ENCODE data around the gene ZYX. TPM values are rescaled to one million over a fixed set of nuclear protein-coding genes. Genes with fewer than 3 reads are reported as not detected.

The ZYX gene
- total RNA-seq, 1 donor from 2014 or later, result 344 TPM

GRCh38 chr7:143362131-143363015 lies 18.8 kb upstream of the ZYX start, which contains the start of gene FAM131B:
Gene FAM131B, minus strand, starts transcription at chr7:143362713. Its CDS starts 110 bp downstream, at chr7:143362603.
- DNase-seq (ENCODE audit: extremely low read depth, low read depth, low spot score), result no peak

DNA sequence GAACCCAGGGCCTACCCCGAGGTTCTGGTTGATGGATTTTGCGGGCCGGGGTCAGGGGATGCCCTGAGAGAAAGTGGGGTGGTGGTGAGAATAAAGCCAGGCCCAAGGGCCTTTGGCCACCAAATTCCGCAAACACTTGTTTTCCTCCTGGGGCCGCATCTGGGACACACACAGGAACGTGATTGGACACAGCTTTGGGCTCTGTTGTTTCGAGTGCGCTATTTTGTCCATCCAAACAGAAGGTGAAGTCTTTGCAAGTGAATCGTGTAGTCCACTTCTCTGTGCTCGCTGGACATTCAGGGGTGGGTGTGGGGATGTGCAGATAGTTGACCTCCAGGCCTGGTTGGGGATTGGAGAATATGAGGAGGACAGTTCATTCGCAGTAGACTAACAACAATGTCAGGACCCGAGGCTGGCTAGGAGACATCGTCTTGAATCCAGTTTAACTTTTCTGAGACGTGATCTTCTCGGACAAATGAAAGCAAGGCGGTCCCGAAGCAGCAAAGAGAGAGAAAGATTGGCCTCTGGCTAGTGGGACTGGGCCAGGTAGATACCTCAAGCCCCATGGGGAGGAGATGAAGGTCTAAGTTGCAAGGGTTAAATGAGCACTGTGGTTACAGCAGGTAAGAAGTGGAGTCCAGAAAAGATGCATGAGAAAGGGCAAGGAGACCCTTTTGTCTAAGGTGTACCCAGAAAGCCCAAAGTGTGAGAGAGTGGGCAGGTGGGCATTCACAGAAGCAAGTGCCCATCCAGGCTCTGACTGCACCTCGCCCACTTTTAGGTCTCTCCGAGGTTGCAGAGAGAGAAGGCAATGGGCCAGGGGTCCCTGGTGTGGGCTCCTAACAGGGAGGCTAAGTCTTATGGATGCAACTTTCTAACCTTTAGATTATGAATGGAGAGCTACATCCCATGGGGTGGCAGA lies 17.9 kb upstream of the ZYX start:
- no peak for DNase-seq (ENCODE audit: extremely low read depth, low read depth, low spot score)

DNA sequence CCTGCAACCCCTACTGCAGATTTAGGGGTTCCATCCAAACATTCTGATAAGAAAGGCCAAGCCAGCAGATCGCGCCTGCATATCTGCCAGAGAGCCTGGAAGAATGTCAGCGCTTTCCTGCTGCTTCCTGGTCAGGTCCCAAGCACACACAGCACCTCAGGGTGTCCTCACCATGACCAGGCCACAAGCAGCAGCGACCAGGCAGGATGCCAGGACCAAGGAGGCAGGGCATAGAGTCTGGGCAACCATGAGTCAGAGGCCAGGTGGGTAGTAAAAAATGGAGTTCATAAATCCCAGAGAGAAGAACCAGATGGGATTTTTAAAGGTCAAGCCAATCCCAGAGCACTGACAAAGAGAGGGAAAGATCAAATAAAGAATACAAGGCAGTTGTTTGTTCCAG lies 13.2 kb upstream of the ZYX start:
- DNase-seq (ENCODE audit: extremely low read depth, low read depth, low spot score), result no peak

DNA sequence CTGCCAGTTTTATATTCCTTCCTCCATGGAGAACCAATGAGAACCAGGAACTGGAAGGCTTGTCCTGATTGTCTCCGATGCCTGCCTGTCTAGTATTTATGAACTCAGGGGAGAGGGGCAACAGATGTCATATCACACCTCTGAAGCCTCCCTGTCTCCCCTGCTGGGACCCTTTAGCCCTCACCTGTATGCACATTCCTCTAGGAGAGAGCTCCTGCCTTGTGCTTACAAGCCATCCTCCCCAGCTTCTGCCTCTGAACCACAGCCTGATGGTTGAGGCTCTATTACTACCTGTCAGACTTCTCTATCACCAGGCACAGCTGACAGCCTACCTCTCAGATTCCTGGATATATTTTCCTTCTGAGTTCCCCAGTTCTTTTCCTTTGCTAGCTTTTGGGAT lies 12.8 kb upstream of the ZYX start:
- no peak for DNase-seq (ENCODE audit: extremely low read depth, low read depth, low spot score)

- no peak for DNase-seq (ENCODE audit: extremely low read depth, low read depth, low spot score)
Measured at GRCh38 chr7:143369678-143370651, 11.2 kb upstream of the ZYX start.

GRCh38 chr7:143372070-143372469 lies 9.1 kb upstream of the ZYX start:
- no peak for DNase-seq (ENCODE audit: extremely low read depth, low read depth, low spot score)

- no peak for DNase-seq (ENCODE audit: extremely low read depth, low read depth, low spot score)
Measured at GRCh38 chr7:143373255-143373794, 7.8 kb upstream of the ZYX start.

GRCh38 chr7:143374561-143374960 lies 6.6 kb upstream of the ZYX start:
- DNase-seq (ENCODE audit: extremely low read depth, low read depth, low spot score), result no peak

DNA sequence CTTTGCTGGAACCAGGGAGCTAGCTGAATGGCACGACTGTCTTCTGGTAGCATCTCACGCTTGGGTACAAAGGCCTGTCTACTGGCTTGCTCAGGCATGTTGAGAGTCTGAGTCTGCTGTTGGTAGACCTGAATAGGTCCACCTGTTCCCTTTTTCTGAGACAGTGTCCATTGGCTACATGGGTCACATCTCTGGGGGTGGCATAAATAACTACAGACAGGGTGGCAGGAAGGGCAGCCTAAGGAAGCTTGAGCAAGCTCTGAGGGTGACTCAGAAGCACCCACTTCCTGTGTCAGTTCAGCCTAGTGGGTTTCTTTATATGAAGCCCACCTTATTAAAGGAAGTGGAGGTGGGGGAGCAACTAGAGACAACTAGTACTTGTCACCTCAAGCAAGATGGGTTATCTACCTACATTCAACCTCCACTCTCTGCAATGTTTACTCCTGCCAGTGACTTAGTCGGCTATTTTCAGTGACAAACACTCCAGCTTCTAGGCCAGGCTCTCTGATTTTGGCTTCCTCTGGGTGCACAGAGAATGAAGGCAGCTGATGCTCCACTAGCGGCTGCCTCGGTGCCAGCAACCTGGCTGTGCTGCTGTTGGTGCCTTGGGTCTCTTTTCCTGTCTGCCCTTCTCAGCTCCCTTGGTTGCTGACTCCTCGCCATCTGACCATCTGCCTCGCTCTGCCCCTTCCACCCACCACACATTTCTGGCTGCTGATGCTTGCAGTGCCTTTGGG lies 5.7 kb upstream of the ZYX start:
- no peak for DNase-seq (ENCODE audit: extremely low read depth, low read depth, low spot score)

- DNase-seq (ENCODE audit: extremely low read depth, low read depth, low spot score), result no peak
Measured at GRCh38 chr7:143376396-143376795, 4.7 kb upstream of the ZYX start.

DNA sequence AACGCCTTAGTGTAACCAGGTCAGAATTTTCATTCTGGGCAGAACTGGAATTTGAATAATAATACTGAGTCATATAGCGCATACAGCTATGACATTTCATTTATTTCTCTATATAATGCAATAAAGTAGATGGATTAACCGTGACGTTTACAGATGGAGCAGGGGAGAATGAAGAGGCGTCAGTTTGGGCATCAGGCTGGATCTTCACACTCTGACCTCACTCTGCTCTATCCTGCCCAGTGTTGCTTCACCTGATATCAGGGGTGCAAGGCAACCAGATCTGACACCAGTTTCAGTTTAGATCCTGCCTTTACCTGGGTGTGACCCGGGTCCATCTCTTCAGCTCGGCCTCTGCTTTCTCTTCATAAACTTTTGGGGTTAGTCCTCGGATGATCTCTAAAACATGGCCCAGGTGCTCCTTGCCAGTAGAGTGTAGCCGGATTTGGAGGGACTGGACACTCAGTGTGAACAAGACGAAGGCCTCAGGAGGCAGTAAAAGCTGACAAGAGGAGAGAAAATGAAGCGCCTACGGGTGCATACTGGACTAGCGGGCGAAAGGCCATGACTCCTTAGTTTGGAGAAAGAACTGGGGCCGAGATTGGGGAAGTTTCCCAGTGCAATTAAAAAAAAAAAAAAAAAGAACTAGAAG lies 1.4 kb upstream of the ZYX start:
- no peak for DNase-seq (ENCODE audit: extremely low read depth, low read depth, low spot score)

DNA sequence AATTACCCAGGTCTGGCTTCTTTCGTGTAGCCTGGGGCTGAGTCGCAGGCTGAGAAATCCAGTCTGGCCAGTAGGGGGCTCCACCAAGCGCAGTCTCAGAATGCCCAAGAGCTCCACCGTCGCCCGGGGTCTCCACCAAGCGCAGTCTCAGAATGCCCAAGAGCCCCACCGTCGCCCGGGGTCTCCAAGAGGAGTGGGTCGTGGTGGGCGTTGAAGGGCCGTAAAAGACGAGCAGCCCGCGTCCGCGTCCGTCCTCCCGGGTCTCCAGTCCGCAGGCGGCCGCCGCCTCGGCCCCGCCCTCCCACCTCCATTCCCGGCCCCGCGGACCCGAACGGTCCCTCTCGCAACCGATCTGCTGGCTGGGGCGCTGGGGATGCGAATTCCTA lies 892 bp upstream of the ZYX start:
- DNase-seq (ENCODE audit: extremely low read depth, low read depth, low spot score), result no peak

DNA sequence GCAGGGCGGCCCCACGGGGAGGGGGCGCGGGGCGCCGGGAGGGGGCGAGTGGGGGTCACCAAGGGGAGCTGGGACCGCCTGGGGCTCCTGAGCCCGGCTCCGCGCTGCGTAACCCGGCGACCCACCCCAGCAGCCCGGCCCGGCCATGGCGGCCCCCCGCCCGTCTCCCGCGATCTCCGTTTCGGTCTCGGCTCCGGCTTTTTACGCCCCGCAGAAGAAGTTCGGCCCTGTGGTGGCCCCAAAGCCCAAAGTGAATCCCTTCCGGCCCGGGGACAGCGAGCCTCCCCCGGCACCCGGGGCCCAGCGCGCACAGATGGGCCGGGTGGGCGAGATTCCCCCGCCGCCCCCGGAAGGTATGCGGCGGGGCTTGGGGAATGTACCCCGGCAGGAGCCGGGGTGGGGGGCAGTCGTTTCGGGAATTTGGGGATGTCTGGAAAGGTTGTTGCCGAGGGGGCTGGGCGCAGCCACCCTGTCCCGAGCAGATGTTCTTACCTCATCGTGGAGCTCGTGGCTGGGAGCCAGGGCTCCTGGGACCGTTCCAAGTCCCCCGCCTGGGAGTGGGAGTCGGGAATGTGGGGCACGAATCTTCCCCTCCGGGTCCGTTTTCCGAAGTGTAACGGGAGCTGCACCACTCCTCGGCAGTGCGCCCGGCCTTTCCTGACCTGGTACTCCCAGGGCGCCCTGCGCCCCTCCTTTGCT lies 431 bp downstream of the ZYX start:
- DNase-seq (ENCODE audit: extremely low read depth, low read depth, low spot score), result no peak

- DNase-seq (ENCODE audit: extremely low read depth, low read depth, low spot score), result no peak
Measured at GRCh38 chr7:143382126-143382790, 1.1 kb downstream of the ZYX start.

DNA sequence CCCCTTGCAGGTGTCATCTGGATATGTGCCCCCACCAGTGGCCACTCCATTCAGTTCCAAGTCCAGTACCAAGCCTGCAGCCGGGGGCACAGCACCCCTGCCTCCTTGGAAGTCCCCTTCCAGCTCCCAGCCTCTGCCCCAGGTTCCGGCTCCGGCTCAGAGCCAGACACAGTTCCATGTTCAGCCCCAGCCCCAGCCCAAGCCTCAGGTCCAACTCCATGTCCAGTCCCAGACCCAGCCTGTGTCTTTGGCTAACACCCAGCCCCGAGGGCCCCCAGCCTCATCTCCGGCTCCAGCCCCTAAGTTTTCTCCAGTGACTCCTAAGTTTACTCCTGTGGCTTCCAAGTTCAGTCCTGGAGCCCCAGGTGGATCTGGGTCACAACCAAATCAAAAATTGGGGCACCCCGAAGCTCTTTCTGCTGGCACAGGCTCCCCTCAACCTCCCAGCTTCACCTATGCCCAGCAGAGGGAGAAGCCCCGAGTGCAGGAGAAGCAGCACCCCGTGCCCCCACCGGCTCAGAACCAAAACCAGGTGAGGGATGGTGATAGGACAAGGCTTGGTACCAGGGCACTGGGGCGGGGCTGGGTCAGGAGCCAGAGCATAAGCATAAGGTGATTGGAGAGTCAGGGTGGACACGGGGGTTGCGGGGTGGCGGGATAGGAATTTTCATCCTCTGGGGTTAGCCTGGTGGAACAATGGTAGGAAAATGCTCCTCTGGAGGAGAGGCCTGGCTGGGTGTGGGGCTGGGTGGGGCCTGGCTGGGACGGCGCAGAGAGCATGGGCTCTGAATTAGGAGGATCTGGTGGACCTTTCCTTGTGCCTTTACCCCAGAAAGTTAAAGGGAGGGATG lies 1.9 kb downstream of the ZYX start:
- DNase-seq (ENCODE audit: extremely low read depth, low read depth, low spot score), result no peak

DNA sequence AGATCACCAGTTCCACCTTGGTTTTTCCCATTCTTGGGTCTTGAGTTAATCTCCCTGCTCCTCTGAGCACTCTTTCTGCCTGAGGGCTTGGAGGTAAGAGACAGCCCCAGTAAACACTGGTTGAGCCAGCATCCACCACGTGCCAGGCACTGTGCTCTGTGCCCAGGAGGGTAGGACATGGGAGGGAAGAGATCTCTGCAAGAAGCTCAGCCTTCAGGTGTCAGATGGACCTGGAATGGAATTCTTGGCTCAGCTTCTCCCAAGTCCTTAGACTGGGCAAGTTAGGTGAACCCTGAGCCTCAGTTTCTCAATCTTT lies 2.5 kb downstream of the ZYX start:
- DNase-seq (ENCODE audit: extremely low read depth, low read depth, low spot score), result no peak

- DNase-seq (ENCODE audit: extremely low read depth, low read depth, low spot score), result no peak
Measured at GRCh38 chr7:143384148-143384547, 3.0 kb downstream of the ZYX start.
